Neural cell (in vitro differentiated cells): ENCODE measurements around the gene LYSMD3. TPM values are rescaled to one million over a fixed set of nuclear protein-coding genes. Genes with fewer than 3 reads are reported as not detected.

Experiments
- H2AFZ ChIP-seq: fragments of 200-600, 300-800 bp; sonication (generic), shearing (Covaris generic); 2 replicates; pipeline ENCODE4 v1.6.0; 2014; ENCODE audit warnings: low read depth, mild to moderate bottlenecking, antibody characterized with exemption, low read length, moderate library complexity
- H3F3A ChIP-seq: fragments of 200-600 bp; shearing (Covaris generic); 2 replicates; pipeline ENCODE4 v1.6.1; 2016; ENCODE audit warnings: mild to moderate bottlenecking, moderate library complexity, mixed read lengths, antibody characterized with exemption, low read length; ENCODE audit not compliant: insufficient read depth, poor library complexity, severe bottlenecking
- H3K27ac ChIP-seq: fragments of 200-600, 300-800 bp; sonication (generic), shearing (Covaris generic); 2 replicates; pipeline ENCODE4 v1.5.1; 2014; ENCODE audit warnings: mild to moderate bottlenecking, low read length, moderate library complexity
- H3K27me3 ChIP-seq: fragments of 300-800, 200-600 bp; sonication (generic), shearing (Covaris generic); 2 replicates; pipeline ENCODE4 v1.6.0; 2014; ENCODE audit warnings: mild to moderate bottlenecking, low read depth, low read length, moderate library complexity; ENCODE audit not compliant: insufficient read depth
- H3K36me3 ChIP-seq: fragments of 300-800, 200-600 bp; sonication (generic), shearing (Covaris generic); 2 replicates; pipeline ENCODE4 v1.5.1; 2014; ENCODE audit warnings: mild to moderate bottlenecking, antibody characterized with exemption, low read length, moderate library complexity; ENCODE audit not compliant: insufficient read depth
- H3K4me2 ChIP-seq: fragments of 300-800, 200-600 bp; sonication (generic), shearing (Covaris generic); 2 replicates; pipeline ENCODE4 v1.6.0; 2014; ENCODE audit warnings: mild to moderate bottlenecking, low read length
- H3K4me3 ChIP-seq: fragments of 300-800, 200-600 bp; sonication (generic), shearing (Covaris generic); 2 replicates; pipeline ENCODE4 v1.5.1; 2014; ENCODE audit warnings: mild to moderate bottlenecking, low read length, moderate library complexity
- H3K79me2 ChIP-seq: fragments of 200-600 bp; shearing (Covaris generic); replicated peaks from 2 replicates; pipeline ENCODE4 v1.6.0; 2014; ENCODE audit warnings: mild to moderate bottlenecking, low read length, moderate library complexity; ENCODE audit not compliant: insufficient read depth
- H3K9ac ChIP-seq: fragments of 300-800, 200-600 bp; sonication (generic), shearing (Covaris generic); 2 replicates; pipeline ENCODE4 v1.6.1; 2016; ENCODE audit warnings: mild to moderate bottlenecking, low read length, mixed read lengths
- H3K9me2 ChIP-seq: fragments of 200-600 bp; shearing (Covaris generic); 2 replicates; pipeline ENCODE4 v1.6.1; 2016; ENCODE audit warnings: mild to moderate bottlenecking, low read length, mixed read lengths; ENCODE audit not compliant: insufficient read depth
- H3K9me3 ChIP-seq: fragments of 200-600, 300-800 bp; sonication (generic), shearing (Covaris generic); 2 replicates; pipeline ENCODE4 v1.6.1; 2016; ENCODE audit warnings: mild to moderate bottlenecking, mixed run types, low read length, moderate library complexity, mixed read lengths
- H4K20me1 ChIP-seq: fragments of 200-600 bp; shearing (Covaris generic); 2 replicates; pipeline ENCODE4 v1.6.1; 2016; ENCODE audit warnings: mild to moderate bottlenecking, mixed run types; ENCODE audit not compliant: insufficient read depth
- CTCF ChIP-seq: fragments of 450-650 bp; IDR thresholded peaks from 2 replicates; pipeline ENCODE4 v1.5.1; 2014; ENCODE audit warnings: antibody characterized with exemption, mild to moderate bottlenecking, moderate library complexity; ENCODE audit not compliant: poor library complexity, severe bottlenecking
- EP300 ChIP-seq: fragments of 450-650 bp; conservative IDR thresholded peaks from 2 replicates; pipeline ENCODE4 v1.6.1; 2014; ENCODE audit warnings: antibody characterized with exemption, mild to moderate bottlenecking, moderate library complexity; ENCODE audit not compliant: poor library complexity, severe bottlenecking
- EZH2 ChIP-seq: fragments of 200-600, 300-800 bp; shearing (Covaris generic), sonication (generic); IDR thresholded peaks from 2 replicates; pipeline ENCODE4 v1.6.1; 2014; ENCODE audit warnings: antibody characterized with exemption, low read length, borderline replicate concordance, mild to moderate bottlenecking; ENCODE audit not compliant: insufficient read depth, poor library complexity, severe bottlenecking
- MXI1 ChIP-seq: fragments of 450-650 bp; conservative IDR thresholded peaks from 2 replicates; pipeline ENCODE4 v1.6.1; 2014; ENCODE audit warnings: antibody characterized with exemption, mild to moderate bottlenecking; ENCODE audit not compliant: poor library complexity, severe bottlenecking
- POLR2AphosphoS5 ChIP-seq: IDR thresholded peaks from 2 replicates; pipeline ENCODE4 v1.6.1; 2012
- RAD21 ChIP-seq: fragments of 450-650 bp; conservative IDR thresholded peaks from 2 replicates; pipeline ENCODE4 v1.6.1; 2014; ENCODE audit warnings: antibody characterized with exemption, mild to moderate bottlenecking, moderate library complexity
- SMC3 ChIP-seq: fragments of 450-650 bp; conservative IDR thresholded peaks from 2 replicates; pipeline ENCODE4 v1.6.1; 2014; ENCODE audit warnings: antibody characterized with exemption, mild to moderate bottlenecking, moderate library complexity; ENCODE audit not compliant: poor library complexity
- TAF1 ChIP-seq: IDR thresholded peaks from 2 replicates; pipeline ENCODE4 v1.6.1; 2012; ENCODE audit warnings: low read depth
- polyA plus RNA-seq: library from polyadenylated mRNA; depleted of rRNA; stranded (reverse); fragments of >200 nt; gene quantifications from 2 replicates; pipeline ENCODE4 v1.2.3, GENCODE V29; 2014
- TF ChIP-seq, protein P1 (sequence below): IDR thresholded peaks from 2 replicates; pipeline ENCODE4 v1.6.1; 2012; ENCODE audit warnings: borderline replicate concordance

Gene LYSMD3
- polyA plus RNA-seq, 1 donor from 2014 or later, result 11.1 TPM

DNA sequence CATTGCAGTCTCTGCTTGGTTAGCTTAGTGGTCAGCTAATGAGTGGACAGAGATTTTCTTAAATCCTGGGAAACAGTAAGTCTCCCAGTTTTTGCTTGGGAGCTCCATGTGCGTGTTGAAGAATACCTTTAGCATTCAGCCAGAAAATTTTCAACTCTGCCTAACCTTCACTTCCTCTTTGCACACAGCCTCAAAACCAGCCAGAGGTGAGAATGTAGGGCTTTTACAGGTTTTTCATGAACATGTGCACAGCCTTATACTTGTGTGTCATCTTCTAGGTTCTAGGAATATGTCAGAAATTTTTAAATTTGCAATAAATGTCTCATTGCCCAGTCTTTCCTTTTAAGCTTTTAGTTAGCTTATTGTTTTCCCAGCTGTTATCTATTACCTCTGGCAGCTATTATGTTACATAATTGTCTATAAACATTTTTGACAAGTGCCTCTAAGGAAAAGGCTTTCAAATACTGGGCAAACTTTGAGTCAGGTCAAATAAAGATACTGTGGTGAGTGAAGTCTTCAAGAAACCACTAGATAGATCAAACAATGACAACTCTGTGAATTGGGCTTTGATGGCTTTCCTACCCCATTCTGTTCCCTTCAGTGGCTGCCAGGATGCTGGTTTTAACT lies 41.9 kb upstream of the LYSMD3 start:
- H3K9ac ChIP-seq, result no peak overlapping the region
- no peak overlapping the region for H3K4me3 ChIP-seq
- no peak for TF ChIP-seq MXI1
- TF ChIP-seq EP300, result no peak
- TF ChIP-seq EZH2, result no peak
- no peak for TF ChIP-seq CTCF
- TF ChIP-seq POLR2AphosphoS5, result no peak
- no peak for TF ChIP-seq SMC3
- TF ChIP-seq RAD21, result no peak
- TF ChIP-seq TAF1, result no peak
- TF ChIP-seq, protein P1, sequence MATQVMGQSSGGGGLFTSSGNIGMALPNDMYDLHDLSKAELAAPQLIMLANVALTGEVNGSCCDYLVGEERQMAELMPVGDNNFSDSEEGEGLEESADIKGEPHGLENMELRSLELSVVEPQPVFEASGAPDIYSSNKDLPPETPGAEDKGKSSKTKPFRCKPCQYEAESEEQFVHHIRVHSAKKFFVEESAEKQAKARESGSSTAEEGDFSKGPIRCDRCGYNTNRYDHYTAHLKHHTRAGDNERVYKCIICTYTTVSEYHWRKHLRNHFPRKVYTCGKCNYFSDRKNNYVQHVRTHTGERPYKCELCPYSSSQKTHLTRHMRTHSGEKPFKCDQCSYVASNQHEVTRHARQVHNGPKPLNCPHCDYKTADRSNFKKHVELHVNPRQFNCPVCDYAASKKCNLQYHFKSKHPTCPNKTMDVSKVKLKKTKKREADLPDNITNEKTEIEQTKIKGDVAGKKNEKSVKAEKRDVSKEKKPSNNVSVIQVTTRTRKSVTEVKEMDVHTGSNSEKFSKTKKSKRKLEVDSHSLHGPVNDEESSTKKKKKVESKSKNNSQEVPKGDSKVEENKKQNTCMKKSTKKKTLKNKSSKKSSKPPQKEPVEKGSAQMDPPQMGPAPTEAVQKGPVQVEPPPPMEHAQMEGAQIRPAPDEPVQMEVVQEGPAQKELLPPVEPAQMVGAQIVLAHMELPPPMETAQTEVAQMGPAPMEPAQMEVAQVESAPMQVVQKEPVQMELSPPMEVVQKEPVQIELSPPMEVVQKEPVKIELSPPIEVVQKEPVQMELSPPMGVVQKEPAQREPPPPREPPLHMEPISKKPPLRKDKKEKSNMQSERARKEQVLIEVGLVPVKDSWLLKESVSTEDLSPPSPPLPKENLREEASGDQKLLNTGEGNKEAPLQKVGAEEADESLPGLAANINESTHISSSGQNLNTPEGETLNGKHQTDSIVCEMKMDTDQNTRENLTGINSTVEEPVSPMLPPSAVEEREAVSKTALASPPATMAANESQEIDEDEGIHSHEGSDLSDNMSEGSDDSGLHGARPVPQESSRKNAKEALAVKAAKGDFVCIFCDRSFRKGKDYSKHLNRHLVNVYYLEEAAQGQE, result no peak
- no peaks in the 10 kb centered on the region for H3K9me2 ChIP-seq
- no peaks in the 10 kb centered on the region for H3K27me3 ChIP-seq
- no peak overlapping the region for H3K27ac ChIP-seq
- H2AFZ ChIP-seq, result no peak overlapping the region
- H3K9me3 ChIP-seq, result no peaks in the 10 kb centered on the region
- no peaks in the 10 kb centered on the region for H4K20me1 ChIP-seq
- no peaks in the 10 kb centered on the region for H3K36me3 ChIP-seq
- no peaks in the 10 kb centered on the region for H3F3A ChIP-seq
- peaks cover 8% of the 10 kb centered on the region for H3K79me2 ChIP-seq
- H3K4me2 ChIP-seq, result no peak overlapping the region

GRCh38 chr5:90570034-90570433 lies 40.6 kb upstream of the LYSMD3 start:
- Histone ChIP-seq H3K9ac (no peak overlapping the region), H3K79me2 (peaks cover 8% of the 10 kb centered on the region), H3K4me3 (no peak overlapping the region), H4K20me1 (no peaks in the 10 kb centered on the region), H3K4me2 (no peak overlapping the region), H2AFZ (no peak overlapping the region), H3K9me2 (no peaks in the 10 kb centered on the region), H3K27ac (no peak overlapping the region), H3K27me3 (no peaks in the 10 kb centered on the region), H3F3A (no peaks in the 10 kb centered on the region), H3K9me3 (no peaks in the 10 kb centered on the region), H3K36me3 (no peaks in the 10 kb centered on the region)
- no peak for TF ChIP-seq EZH2
